Measurements from ENCODE around the gene ARAP1.

GRCh38 chr11:72683782-72684200 is 68.4 kb downstream of the ARAP1 start:
- TF ChIP-seq CTCF (IDR thresholded peaks at IDR 0.05 in 4 of 5, conservative IDR thresholded peaks at IDR 0.05 in 1 of 5) (peak; percentile 80 to 94 (median 91)), POLR2A (IDR thresholded peaks at IDR 0.05) (no peak)

Measured in gastrocnemius medialis (tissue), 4 donors.